ENCODE results near the gene MYOM3.
A peak's percentile ranks its signal among the peaks of the same experiment; 100 is the strongest.

The MYOM3 gene

GRCh38 chr1:24111996-24112779 is at the start of gene MYOM3:
Gene MYOM3, minus strand, starts transcription at chr1:24112135. Its CDS starts 3,499 bp downstream, at chr1:24108636.
- WGBS (ENCODE audit: insufficient coverage, insufficient read length), result no CpG with 5 or more reads among the region's 27 CpGs
- Histone ChIP-seq H3K36me3 (ENCODE audit: control insufficient read depth, insufficient read depth, low read length) (no peaks in the 10 kb centered on the region), H3K27me3 (ENCODE audit: control insufficient read depth, insufficient read depth, low read length) (no peaks in the 10 kb centered on the region), H3K27ac (ENCODE audit: low read length) (no peak within 1 kb of the TSS), H3K4me1 (ENCODE audit: control insufficient read depth, insufficient read depth, low read length) (0 out of 2 replicates have a peak, but pooled peaks cover 2% of the 10 kb centered on the region), H3K4me3 (ENCODE audit: low read length) (no peak within 1 kb of the TSS), H3K9me3 (ENCODE audit: control insufficient read depth, insufficient read depth, low read length) (no peaks in the 10 kb centered on the region)
- DNase-seq (ENCODE audit: low read depth, low spot score), result no peak

DNA sequence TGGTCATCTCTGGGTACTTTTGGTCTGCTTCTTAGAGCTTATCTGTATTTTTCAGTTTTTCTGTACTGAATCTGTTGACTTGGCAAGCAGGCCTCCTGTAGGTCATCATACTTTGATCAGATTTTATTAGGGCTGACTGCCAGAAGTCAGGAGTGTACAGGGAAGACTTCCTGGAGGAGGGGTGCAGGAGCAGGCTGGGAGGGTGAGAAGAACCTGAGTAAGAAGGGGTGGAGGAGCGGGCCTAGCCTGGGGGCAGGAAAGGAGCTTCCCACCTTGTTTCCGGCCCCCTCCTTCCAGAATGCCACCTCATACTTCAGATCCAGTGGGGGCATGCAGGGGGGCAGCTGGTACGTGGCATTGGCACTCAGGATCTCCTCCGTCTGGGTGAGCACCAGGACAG is 49.3 kb upstream of the MYOM3 start:
- Histone ChIP-seq H3K4me3 (ENCODE audit: low read length) (no peak overlapping the region), H3K27ac (ENCODE audit: low read length) (no peak overlapping the region), H3K4me1 (ENCODE audit: control insufficient read depth, insufficient read depth, low read length) (no peaks in the 10 kb centered on the region), H3K27me3 (ENCODE audit: control insufficient read depth, insufficient read depth, low read length) (no peaks in the 10 kb centered on the region), H3K36me3 (ENCODE audit: control insufficient read depth, insufficient read depth, low read length) (peaks cover 10% of the 10 kb centered on the region), H3K9me3 (ENCODE audit: control insufficient read depth, insufficient read depth, low read length) (no peaks in the 10 kb centered on the region)
- no CpG with 5 or more reads among the region's 4 CpGs for WGBS (ENCODE audit: insufficient coverage, insufficient read length)
- no peak for DNase-seq (ENCODE audit: low read depth, low spot score)

- no CpG with 5 or more reads among the region's 5 CpGs for WGBS (ENCODE audit: insufficient coverage, insufficient read length)
- DNase-seq (ENCODE audit: low read depth, low spot score), result no peak
- no peaks in the 10 kb centered on the region for H3K9me3 ChIP-seq (ENCODE audit: control insufficient read depth, insufficient read depth, low read length)
- no peaks in the 10 kb centered on the region for H3K27me3 ChIP-seq (ENCODE audit: control insufficient read depth, insufficient read depth, low read length)
- no peak overlapping the region for H3K4me3 ChIP-seq (ENCODE audit: low read length)
- H3K36me3 ChIP-seq (ENCODE audit: control insufficient read depth, insufficient read depth, low read length), result peaks cover 13% of the 10 kb centered on the region
- H3K4me1 ChIP-seq (ENCODE audit: control insufficient read depth, insufficient read depth, low read length), result peaks cover 3% of the 10 kb centered on the region; the same call in 1 of the 2 replicates
- H3K27ac ChIP-seq (ENCODE audit: low read length), result no peak overlapping the region
These were observed 47.4 kb upstream of the MYOM3 start for GRCh38 chr1:24159366-24159765.

DNA sequence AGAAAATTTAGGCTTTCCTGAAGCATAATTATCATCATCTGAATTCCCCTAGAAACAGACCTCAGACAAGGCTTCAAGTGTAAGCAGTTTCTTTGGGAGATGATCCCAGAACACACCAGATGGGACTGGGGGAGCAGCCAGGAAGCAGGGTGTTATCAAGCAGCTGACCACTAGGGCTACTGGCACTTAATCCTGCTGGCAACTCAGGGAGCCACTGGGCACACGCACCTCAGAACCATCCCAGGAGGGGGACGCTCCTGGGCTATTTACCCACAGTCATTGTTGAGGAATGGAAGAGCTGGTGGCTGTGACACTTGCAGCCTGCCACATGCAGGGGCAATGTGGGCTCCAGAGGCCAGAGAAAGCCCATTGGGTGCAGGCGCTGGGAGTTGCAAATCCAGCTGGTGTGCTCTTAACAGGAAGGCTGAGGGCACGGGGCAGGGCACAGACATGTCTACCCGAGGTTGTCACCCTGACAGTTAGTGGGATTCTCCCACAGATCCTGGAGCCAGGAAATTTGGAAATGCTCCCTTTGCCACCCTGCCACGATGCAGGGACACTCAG is 46.1 kb upstream of the MYOM3 start:
- Histone ChIP-seq H3K27ac (ENCODE audit: low read length) (no peak overlapping the region), H3K27me3 (ENCODE audit: control insufficient read depth, insufficient read depth, low read length) (no peaks in the 10 kb centered on the region), H3K4me3 (ENCODE audit: low read length) (no peak overlapping the region), H3K4me1 (ENCODE audit: control insufficient read depth, insufficient read depth, low read length) (peaks cover 3% of the 10 kb centered on the region; the same call in 1 of the 2 replicates), H3K9me3 (ENCODE audit: control insufficient read depth, insufficient read depth, low read length) (no peaks in the 10 kb centered on the region), H3K36me3 (ENCODE audit: control insufficient read depth, insufficient read depth, low read length) (peaks cover 13% of the 10 kb centered on the region)
- whole genome bisulfite sequencing (ENCODE audit: insufficient coverage, insufficient read length), result no CpG with 5 or more reads among the region's 6 CpGs
- no peak for DNase-seq (ENCODE audit: low read depth, low spot score)

DNA sequence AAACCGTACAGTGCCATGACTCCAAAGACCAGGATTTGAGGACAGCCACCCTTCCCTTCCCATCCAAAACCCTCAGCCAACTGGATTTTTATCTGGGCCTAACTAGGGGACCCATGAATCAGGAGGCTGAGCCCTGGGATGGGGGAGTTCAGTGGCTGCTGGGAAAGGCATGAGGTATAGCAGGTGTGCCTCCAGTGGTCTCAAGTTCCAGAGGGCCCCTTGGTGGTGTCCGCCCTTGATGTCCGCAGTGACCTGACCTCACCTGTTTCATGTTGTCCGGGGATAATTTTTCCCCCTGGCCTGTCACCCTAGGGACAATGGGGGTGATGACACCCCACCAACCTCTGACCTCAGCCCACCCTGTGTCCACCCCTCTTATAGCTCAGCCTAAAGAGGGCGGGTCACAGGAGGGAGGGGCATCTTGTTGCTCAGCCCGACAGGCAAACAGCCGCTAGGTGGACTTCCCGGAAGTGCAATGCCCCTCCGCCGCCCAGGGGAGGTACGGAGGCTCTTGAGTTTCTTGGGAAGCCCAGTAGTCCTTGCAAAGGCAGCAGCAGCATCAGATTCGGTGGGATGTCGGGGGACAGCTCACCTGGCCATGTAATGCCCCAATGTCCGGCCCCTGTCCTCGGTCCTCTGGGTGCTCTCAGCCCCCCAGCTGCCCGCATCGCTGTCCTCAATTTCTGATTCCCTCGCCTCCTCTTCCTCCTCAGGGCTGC is 44.8 kb upstream of the MYOM3 start:
- no CpG with 5 or more reads among the region's 18 CpGs for WGBS (ENCODE audit: insufficient coverage, insufficient read length)
- Histone ChIP-seq H3K4me1 (ENCODE audit: control insufficient read depth, insufficient read depth, low read length) (peaks cover 6% of the 10 kb centered on the region; the same call in 1 of the 2 replicates), H3K36me3 (ENCODE audit: control insufficient read depth, insufficient read depth, low read length) (peaks cover 13% of the 10 kb centered on the region), H3K4me3 (ENCODE audit: low read length) (no peak overlapping the region), H3K27me3 (ENCODE audit: control insufficient read depth, insufficient read depth, low read length) (no peaks in the 10 kb centered on the region), H3K27ac (ENCODE audit: low read length) (no peak overlapping the region), H3K9me3 (ENCODE audit: control insufficient read depth, insufficient read depth, low read length) (no peaks in the 10 kb centered on the region)
- no peak for DNase-seq (ENCODE audit: low read depth, low spot score)

GRCh38 chr1:24155011-24155782 is 43.3 kb upstream of the MYOM3 start:
- no CpG with 5 or more reads among the region's 11 CpGs for WGBS (ENCODE audit: insufficient coverage, insufficient read length)
- peaks cover 6% of the 10 kb centered on the region; the same call in 1 of the 2 replicates for H3K4me1 ChIP-seq (ENCODE audit: control insufficient read depth, insufficient read depth, low read length)
- no peak overlapping the region for H3K4me3 ChIP-seq (ENCODE audit: low read length)
- no peak overlapping the region for H3K27ac ChIP-seq (ENCODE audit: low read length)
- H3K9me3 ChIP-seq (ENCODE audit: control insufficient read depth, insufficient read depth, low read length), result no peaks in the 10 kb centered on the region
- peaks cover 13% of the 10 kb centered on the region for H3K36me3 ChIP-seq (ENCODE audit: control insufficient read depth, insufficient read depth, low read length)
- H3K27me3 ChIP-seq (ENCODE audit: control insufficient read depth, insufficient read depth, low read length), result no peaks in the 10 kb centered on the region
- DNase-seq (ENCODE audit: low read depth, low spot score), result no peak

- Histone ChIP-seq H3K4me3 (ENCODE audit: low read length) (no peak overlapping the region), H3K36me3 (ENCODE audit: control insufficient read depth, insufficient read depth, low read length) (peaks cover 11% of the 10 kb centered on the region), H3K9me3 (ENCODE audit: control insufficient read depth, insufficient read depth, low read length) (no peaks in the 10 kb centered on the region), H3K27ac (ENCODE audit: low read length) (no peak overlapping the region), H3K27me3 (ENCODE audit: control insufficient read depth, insufficient read depth, low read length) (no peaks in the 10 kb centered on the region), H3K4me1 (ENCODE audit: control insufficient read depth, insufficient read depth, low read length) (peaks cover 8% of the 10 kb centered on the region; the same call in 1 of the 2 replicates)
- WGBS (ENCODE audit: insufficient coverage, insufficient read length), result no CpG with 5 or more reads among the region's 8 CpGs
- no peak for DNase-seq (ENCODE audit: low read depth, low spot score)
These were observed 42.3 kb upstream of the MYOM3 start for GRCh38 chr1:24154215-24154614.

DNA sequence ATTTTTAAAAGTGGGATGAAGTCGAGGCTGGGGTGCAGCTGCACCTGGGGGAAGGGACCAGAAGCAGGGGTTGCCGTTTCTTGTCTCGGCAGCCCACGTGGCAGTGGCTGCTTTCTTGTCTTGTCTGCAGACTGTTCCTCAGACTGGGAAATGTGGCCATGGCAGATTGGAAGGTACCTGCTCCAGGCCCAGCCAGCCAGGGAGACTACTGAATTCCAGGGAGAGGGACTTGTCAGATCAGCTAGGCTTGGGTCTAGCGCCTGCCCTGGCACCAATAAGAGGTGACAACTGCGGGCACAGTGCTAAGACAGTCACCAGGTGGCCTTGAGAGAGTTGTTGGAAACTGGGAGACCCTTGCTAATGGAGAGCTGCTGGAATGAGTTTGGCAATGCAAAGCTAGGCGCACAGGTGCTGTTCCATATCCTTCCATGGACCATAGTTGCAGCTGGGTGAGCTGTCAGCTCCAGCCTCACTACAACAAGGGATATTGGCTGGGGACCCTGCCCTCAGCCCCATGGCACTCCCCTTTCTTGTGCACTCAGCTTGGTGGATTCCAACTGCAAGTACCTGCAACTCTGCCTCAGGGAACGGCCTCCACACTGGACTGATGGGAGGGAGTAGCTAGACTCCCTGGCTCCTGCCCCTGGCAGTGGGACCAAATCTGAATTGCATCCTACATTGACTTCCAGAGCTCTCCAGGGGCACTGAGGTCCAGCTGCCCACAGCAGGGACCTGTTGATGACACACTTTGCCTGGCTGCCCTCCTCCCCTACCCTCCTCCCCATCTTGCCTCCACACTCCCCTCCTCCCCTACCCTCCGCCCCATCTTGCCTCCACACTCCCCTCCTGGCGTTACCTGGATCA is 40.9 kb upstream of the MYOM3 start:
- Histone ChIP-seq H3K36me3 (ENCODE audit: control insufficient read depth, insufficient read depth, low read length) (peaks cover 7% of the 10 kb centered on the region), H3K4me1 (ENCODE audit: control insufficient read depth, insufficient read depth, low read length) (peaks cover 8% of the 10 kb centered on the region; the same call in 1 of the 2 replicates), H3K27ac (ENCODE audit: low read length) (no peak overlapping the region), H3K9me3 (ENCODE audit: control insufficient read depth, insufficient read depth, low read length) (no peaks in the 10 kb centered on the region), H3K4me3 (ENCODE audit: low read length) (no peak overlapping the region), H3K27me3 (ENCODE audit: control insufficient read depth, insufficient read depth, low read length) (no peaks in the 10 kb centered on the region)
- WGBS (ENCODE audit: insufficient coverage, insufficient read length), result no CpG with 5 or more reads among the region's 10 CpGs
- no peak for DNase-seq (ENCODE audit: low read depth, low spot score)

DNA sequence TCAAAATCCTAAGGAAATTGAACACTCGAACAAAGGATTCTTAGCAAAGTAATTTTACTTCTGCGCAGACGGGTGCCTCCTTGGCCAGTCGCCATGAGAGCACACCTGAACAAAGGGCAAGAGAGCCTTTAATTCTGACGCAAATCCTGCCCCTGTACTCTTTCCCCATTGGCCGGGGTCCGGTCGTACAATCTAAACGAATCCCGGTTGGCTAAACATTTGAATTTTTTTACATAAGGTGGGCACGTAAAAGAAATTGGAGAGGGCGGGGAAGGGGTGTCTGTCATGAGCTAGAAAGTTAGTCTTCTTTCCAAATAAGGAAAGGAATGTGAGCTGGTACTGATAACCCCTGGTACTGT is 39.2 kb upstream of the MYOM3 start:
- H3K36me3 ChIP-seq (ENCODE audit: control insufficient read depth, insufficient read depth, low read length), result peaks cover 3% of the 10 kb centered on the region; the same call in 1 of the 2 replicates
- peak overlapping the region; percentile 3; the same call in 1 of the 2 replicates for H3K4me3 ChIP-seq (ENCODE audit: low read length)
- no CpG with 5 or more reads among the region's 12 CpGs for WGBS (ENCODE audit: insufficient coverage, insufficient read length)
- no peaks in the 10 kb centered on the region for H3K27me3 ChIP-seq (ENCODE audit: control insufficient read depth, insufficient read depth, low read length)
- H3K9me3 ChIP-seq (ENCODE audit: control insufficient read depth, insufficient read depth, low read length), result no peaks in the 10 kb centered on the region
- DNase-seq (ENCODE audit: low read depth, low spot score), result peak; percentile 87
- no peak overlapping the region for H3K27ac ChIP-seq (ENCODE audit: low read length)
- H3K4me1 ChIP-seq (ENCODE audit: control insufficient read depth, insufficient read depth, low read length), result peaks cover 8% of the 10 kb centered on the region; the same call in 1 of the 2 replicates
